K562 (cell line): ENCODE results near the gene AFF1. TPM values are rescaled to one million over a fixed set of nuclear protein-coding genes. Genes with fewer than 3 reads are reported as not detected.
A peak's percentile ranks its signal among the peaks of the same experiment; 100 is the strongest.

Experiments
- CBFA2T3 ChIP-seq: fragments of 450-650 bp; IDR thresholded peaks from 2 replicates; pipeline ENCODE4 v1.6.1; 2017
- HIVEP1 ChIP-seq: fragments of 250-450 bp; sonication (Bioruptor Pico); IDR thresholded peaks from 2 replicates; pipeline ENCODE4 v1.4.0; 2020; ENCODE audit warnings: mild to moderate bottlenecking
- SMARCA4 ChIP-seq: fragments of 450-650 bp; IDR thresholded peaks from 2 replicates; pipeline ENCODE4 v1.6.1; 2016
- ZEB2 ChIP-seq: fragments of 450-650 bp; IDR thresholded peaks from 2 replicates; pipeline ENCODE4 v1.6.1; 2016
- polyA plus RNA-seq, 8 experiments: library from polyadenylated mRNA; depleted of rRNA in 4 of 8; stranded (reverse) in 5 of 8; unstranded in 3 of 8; fragments of >200 nt; fragmentation: Nextera tagmentation in 2 of 8; fragmentation: Illumina TruSeq in 1 of 8; extraction: Ambion mirVana in 2 of 8; extraction: Trizol in 1 of 8; gene quantifications; 2 replicates each; pipeline versions ENCODE4 v1.2.1 to v1.2.3, GENCODE V29; 2011 to 2014; ENCODE audit warnings: inconsistent platforms in 1 of 8, missing spikeins in 1 of 8
- total RNA-seq, 7 experiments: library from RNA; depleted of rRNA in 6 of 7; stranded (reverse); fragments of >200 nt in 6 of 7; fragmentation: Illumina TruSeq in 2 of 7; extraction: Trizol in 2 of 7; gene quantifications; 2 replicates each; pipeline versions ENCODE4 v1.2.1 to v1.2.3, GENCODE V29; 2011 to 2021; ENCODE audit warnings: low replicate concordance in 1 of 7
- TF ChIP-seq, protein P1 (sequence below), 2 experiments: fragments of 450-650 bp; formaldehyde crosslinking in 1 of 2; IDR thresholded peaks; 2 replicates each; pipeline versions ENCODE4 v1.4.0 to v1.6.1; 2014 to 2020; ENCODE audit warnings: mild to moderate bottlenecking in 2 of 2, borderline replicate concordance in 1 of 2, low read depth in 1 of 2
- TF ChIP-seq, protein P2 (sequence below): sonication (generic); IDR thresholded peaks from 2 replicates; pipeline ENCODE4 v1.6.1; 2016

The AFF1 gene
- total and polyA plus RNA-seq, 9 of the 15 experiments (the other 6 are each of a cell fraction or from before 2014, with no cell fraction given) = 4.1 to 47.5 (median 17.2) TPM

DNA sequence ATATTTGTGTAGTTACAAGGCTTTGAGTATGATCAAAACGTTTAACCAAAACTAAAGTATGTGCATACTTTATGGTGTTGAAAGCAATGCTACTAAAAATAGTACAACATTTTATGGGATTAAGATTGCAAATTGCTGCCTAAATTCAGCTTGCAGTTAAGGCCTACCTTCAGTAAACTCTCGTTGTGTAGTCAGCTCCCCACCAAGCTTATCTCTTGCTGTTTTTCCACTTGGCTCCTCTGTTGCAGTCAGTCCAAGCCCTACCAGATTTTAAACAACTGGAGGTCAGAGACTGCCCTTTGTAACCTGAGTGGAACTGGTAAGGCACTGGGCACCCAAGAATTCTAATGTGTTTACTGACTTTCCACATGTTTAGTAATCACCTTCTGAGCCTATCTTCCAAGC, 25.7 kb downstream of the AFF1 start (continued):
- TF ChIP-seq, protein P1, sequence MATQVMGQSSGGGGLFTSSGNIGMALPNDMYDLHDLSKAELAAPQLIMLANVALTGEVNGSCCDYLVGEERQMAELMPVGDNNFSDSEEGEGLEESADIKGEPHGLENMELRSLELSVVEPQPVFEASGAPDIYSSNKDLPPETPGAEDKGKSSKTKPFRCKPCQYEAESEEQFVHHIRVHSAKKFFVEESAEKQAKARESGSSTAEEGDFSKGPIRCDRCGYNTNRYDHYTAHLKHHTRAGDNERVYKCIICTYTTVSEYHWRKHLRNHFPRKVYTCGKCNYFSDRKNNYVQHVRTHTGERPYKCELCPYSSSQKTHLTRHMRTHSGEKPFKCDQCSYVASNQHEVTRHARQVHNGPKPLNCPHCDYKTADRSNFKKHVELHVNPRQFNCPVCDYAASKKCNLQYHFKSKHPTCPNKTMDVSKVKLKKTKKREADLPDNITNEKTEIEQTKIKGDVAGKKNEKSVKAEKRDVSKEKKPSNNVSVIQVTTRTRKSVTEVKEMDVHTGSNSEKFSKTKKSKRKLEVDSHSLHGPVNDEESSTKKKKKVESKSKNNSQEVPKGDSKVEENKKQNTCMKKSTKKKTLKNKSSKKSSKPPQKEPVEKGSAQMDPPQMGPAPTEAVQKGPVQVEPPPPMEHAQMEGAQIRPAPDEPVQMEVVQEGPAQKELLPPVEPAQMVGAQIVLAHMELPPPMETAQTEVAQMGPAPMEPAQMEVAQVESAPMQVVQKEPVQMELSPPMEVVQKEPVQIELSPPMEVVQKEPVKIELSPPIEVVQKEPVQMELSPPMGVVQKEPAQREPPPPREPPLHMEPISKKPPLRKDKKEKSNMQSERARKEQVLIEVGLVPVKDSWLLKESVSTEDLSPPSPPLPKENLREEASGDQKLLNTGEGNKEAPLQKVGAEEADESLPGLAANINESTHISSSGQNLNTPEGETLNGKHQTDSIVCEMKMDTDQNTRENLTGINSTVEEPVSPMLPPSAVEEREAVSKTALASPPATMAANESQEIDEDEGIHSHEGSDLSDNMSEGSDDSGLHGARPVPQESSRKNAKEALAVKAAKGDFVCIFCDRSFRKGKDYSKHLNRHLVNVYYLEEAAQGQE (IDR thresholded peaks at IDR 0.05; ENCODE audit: borderline replicate concordance) = no peak
- TF ChIP-seq, protein P1 (CRISPR knock-in tag; IDR thresholded peaks at IDR 0.05; ENCODE audit: low read depth) = no peak
- TF ChIP-seq SMARCA4 = peak; percentile 33; the same call in 1 of the 2 replicates
- peak; percentile 32; the same call in 1 of the 2 replicates for TF ChIP-seq CBFA2T3
- TF ChIP-seq HIVEP1 (CRISPR knock-in tag) = no peak
- no peak for TF ChIP-seq ZEB2
- TF ChIP-seq, protein P2, sequence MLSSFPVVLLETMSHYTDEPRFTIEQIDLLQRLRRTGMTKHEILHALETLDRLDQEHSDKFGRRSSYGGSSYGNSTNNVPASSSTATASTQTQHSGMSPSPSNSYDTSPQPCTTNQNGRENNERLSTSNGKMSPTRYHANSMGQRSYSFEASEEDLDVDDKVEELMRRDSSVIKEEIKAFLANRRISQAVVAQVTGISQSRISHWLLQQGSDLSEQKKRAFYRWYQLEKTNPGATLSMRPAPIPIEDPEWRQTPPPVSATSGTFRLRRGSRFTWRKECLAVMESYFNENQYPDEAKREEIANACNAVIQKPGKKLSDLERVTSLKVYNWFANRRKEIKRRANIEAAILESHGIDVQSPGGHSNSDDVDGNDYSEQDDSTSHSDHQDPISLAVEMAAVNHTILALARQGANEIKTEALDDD = peak; percentile 63; the same call in 1 of the 2 replicates
